GM21717 (cell line): ENCODE results near the gene FHL3.
A peak's percentile ranks its signal among the peaks of the same experiment; 100 is the strongest.
"Not testable (repeated sequence)": the region's sequence is repeated elsewhere in the genome, so short reads cannot be mapped to it uniquely, and the experiment has no call there.

Experiments
- ATAC-seq: cut with Tn5 transposase; IDR thresholded peaks from one replicate; pipeline ENCODE4 v1.9.1; 2021; ENCODE audit warnings: mild to moderate bottlenecking, moderate library complexity; ENCODE audit not compliant: unreplicated experiment

Gene FHL3

DNA sequence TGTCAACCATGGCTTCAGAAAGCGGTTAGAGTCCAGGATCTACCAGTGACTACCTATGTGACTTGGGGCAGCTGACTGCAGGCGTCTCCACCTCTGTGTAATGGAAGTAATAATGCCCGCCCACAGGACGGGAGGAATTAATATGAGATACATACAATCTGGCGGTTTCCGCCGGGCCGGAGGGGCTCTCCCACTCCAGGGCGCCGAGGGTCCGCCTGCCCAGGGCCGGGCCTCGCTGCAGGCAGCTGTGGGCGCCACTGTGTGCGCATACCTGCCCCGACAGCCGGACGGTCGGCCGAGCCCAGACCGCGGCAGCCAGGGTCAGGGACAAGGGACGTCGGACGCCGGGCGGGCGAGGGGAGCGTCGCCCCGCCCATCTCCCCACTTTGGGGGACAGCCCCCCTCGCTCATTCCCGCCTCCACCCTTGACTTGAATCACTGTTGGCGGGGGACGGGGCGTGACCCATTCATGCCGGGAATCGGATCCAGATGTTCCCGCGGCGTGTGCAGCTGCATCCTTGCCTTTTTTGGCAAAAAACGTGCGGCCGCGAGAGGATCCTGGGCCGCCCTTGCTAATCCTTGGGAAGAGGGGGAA lies 9.5 kb downstream of the FHL3 start:
- ATAC-seq = no peak

DNA sequence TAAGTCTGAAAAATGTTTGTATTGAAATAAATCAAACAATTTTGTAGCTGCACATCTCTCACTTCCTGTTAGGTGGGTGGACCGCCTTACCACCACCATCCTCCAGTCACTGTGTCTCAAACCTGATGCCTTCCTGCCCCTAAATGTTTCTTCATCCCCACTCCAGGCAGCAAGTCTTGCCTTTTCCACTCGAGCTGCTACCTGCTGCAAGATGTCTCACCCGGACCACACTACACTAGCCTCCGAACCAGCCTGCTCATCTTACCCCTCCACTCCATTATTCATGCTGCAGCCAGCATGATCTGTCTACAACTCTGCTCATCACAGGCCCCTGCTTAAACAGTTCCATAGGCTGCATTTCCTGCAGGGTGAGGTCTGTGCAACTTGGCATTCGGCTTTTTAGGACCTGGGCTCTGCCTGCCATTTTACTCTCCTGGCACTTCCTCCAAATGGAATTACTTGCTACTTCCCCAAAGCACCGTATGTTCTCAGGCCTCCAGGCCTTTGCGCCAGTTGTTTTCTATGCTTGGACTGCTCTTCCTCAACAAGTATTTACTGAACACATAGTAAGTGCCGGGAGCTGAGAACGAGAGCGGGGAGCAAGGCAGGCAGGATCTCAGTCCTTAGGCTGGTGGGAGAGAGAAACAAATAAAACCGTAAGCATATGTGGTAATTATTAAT lies 10.3 kb downstream of the FHL3 start:
- no peak for ATAC-seq

DNA sequence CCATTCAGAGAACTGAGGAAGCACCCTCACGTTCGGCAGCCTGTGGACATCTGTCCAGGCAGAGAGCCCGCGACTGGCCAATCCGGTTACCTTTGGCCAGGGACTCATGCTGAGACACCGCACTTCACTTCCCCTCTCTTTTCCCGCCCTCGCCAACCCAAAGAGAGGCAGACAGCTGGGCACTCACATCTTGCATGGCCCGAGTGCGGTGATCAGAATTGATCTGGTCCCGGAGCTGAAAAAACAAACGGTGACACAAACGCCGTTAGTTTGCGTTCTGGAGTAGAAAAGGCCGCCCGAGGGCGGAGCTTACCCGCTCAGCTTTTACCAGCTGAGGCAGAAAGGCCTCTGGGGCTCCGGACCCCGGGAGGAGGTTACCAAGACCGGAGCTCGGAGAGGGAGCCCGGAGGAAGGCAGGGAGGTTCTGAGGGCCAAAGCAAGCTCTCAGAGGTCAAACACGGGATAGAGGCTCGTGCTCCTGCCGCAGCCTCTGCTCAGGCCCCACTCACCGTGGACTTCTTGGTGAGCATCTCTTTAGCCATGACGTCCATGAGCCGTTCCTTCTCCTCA lies 15.9 kb downstream of the FHL3 start:
- peak; percentile 42 for ATAC-seq

DNA sequence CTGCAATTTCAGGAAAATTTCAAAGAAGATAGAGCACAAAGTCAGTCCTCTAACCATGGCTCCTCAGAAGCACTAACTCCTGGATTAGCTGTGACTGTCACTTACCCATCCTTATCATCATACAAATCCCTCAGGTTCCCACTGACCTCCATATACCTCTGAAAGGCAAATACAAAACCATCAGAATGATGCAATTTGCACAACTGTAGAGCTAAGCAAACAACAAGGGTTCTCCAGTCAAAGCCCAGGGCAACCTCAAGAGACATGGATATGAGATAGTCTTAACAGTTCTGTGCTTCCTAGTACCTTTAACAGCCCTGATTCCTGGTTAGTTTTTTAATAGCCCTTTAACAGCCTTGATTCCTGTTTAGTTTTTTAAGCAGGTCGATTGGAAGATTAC lies 17.6 kb downstream of the FHL3 start:
- ATAC-seq = no peak

DNA sequence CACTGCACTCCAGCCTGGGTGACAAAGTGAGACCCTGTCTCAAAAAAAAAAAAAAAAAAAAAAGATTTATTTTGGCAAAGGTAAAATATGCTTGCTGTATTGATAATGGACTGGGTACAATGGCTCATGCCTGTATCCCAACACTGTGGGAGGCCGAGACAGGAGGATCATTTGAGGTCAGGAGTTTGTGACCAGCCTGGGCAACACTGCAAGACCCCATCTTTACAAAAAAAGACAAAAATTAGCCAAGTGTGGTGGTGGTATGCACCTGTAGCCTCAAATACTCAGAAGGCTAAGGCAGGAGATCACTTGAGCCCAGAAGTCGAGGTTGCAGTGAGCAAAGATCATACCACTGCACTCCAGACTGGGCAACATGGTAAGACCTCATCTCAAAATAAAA lies 21.8 kb downstream of the FHL3 start:
- no peak for ATAC-seq

DNA sequence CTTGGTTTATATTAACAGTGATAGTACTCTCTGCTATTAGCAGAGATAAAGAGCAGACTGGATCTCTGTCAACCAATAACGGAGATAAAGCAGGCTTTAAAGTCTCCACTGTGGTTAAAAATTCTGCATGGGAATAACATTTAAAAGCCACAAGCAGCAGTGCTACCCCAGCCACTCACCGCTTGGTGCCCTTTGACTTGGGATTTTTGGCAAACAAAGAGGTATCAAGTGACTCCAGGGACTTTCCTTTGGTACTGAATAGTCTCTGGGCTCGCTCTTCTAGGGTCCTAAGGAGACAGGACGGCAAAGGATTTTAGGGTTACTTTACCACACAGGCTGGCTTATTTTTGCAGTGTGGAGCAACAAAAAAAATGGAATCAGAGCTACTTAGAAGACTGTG lies 26.8 kb downstream of the FHL3 start:
- ATAC-seq = no peak

DNA sequence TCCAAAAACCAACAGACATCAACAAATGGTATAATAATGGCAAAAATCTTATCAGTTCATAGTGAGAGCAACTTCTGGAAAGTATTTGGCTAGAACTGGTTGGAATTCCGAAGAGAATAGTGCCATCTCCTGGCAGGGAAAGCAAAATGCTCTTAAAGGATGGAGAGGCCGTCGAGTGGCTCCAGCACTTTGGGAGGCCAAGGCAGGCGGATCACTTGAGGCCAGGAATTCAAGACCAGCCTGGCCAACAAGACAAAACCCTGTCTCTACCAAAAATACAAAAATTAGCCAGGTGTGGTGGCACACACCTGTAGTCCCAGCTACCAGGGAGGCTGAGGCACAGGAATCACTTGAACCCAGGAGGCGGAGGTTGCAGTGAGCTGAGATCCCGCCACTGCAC lies 30.2 kb downstream of the FHL3 start:
- not testable (repeated sequence) for ATAC-seq

DNA sequence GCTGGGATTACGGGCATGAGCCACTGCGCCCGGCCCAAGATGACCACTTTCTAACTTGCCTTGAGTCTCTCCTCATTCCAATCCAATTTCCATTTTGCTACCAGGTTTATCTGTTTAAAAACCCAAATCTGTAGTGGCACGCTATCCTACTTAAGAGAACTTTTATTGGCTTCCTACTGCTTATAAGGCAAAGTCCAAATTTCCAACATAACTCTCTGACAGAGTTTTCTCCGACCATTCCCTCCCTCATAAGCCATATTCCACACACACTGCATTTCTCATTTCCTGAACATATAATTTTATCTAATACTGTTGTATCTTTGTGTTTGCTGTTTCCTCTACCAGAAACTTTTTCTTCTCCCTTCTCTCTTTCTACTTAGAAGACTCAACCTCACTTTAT lies 30.7 kb downstream of the FHL3 start:
- ATAC-seq = no peak

DNA sequence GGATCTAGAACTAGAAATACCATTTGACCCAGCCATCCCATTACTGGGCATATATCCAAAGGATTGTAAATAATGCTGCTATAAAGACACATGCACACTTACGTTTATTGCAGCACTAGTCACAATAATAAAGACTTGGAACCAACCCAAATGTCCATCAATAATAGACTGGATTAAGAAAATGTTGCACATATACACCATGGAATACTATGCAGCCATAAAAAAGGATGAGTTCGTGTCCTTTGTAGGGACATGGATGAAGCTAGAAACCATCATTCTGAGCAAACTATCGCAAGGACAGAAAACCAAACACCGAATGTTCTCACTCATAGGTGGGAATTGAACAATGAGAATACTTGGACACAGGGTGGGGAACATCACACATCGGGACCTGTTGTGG lies 31.6 kb downstream of the FHL3 start:
- not testable (repeated sequence) for ATAC-seq

DNA sequence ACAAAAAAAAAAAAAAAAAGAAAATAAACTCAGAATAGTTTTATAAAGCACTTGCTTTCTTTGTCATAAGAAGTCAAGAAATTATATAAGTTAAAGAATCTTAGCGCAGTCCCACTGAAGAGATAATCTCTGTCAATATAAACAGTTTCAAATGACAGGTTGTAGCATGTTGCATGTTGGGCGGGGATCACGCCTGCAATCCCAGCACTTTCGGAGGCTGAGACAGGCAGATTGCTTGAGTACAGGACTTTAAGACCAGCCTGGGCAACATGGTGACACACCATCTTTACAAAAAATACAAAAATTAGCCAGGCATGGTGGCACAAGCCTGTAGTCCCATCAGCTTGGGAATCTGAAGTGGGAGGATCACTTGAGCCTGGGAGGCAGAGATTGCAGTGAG lies 40.0 kb downstream of the FHL3 start:
- ATAC-seq = no peak

DNA sequence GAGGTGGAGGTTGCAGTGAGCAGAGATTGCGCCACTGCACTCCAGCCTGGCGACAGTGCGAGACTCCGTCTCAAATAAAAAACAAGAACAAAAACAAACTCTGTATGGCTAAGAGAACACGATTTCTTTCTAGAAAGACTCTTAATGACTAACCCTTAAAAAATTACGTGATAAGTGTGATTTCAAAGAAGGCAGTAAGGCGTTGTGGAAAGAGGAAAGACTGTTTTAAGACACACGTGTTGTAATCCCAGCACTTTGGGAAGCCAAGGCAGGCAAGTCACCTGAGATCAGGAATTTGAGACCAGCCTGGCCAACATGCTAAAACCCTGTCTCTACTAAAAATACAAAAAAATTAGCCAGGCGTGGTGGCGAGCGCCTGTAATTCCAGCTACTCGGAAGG lies 41.2 kb downstream of the FHL3 start:
- ATAC-seq = not testable (repeated sequence)

DNA sequence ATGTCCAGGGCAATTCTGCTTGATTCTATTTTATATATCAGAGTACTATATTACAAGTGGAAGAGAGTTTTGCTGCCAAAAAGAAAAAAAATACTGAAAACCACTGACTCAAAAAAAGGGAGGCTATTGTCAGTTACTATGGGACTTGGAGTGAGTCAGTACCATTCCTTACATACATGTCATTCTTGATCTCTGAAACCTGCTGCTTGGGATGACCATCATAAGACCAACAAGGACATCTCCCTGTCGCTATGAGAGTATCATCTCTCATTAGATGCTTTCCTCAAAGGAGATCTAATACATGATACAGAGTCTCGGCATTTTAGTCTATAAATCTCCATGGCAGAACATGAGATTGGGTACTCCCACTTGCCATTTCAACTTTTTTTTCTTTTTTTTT lies 46.6 kb downstream of the FHL3 start:
- ATAC-seq = no peak

DNA sequence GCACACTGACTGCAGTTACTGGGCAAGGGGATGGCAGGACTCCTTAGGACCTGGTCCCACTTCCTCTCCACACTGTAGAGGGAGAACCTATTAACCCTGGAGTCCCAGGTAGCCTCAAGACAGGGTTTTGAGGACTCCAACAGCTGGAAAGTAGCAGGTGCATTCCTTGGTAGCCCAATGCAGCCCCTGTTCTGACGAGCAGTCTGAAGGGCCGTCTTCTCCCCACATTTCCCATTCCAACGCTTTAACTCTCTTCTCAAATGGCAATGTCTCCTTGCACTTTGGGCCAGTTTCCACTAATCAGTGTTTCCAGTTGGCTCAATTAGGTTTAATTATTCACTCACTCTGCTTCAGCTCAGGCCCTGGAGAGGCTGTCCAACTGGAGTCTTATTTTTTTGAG lies 49.6 kb downstream of the FHL3 start:
- no peak for ATAC-seq

DNA sequence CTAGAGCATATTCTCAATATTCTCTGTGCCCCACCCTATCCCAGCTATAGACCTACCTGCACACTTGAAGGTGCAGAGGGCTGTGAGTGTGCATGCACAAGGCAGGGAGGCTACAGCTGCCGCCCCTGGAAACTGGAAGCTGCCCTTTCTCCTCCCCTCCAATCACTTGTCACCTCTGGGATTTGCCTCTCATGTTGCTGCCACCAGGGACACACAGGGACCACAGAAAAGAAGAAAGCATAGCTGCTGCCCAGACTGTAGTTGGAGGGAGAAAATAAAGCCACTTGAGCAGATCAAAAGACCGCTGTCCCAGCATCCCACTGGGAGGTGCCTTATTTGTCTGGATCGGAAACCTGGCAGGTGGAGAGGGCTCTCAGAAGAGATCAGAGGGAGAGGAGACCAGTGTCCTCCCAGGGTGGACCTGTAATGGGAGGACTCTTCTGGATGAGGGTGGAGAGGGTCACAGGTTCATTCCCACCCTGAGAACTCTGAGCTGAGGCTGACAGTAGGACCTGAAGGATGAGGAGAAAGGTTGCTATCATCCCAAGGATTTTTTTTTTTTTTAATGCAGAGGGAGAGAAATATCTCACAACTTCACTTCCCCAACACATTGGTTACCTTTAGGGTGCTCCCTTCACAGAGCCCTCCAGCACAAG lies 50.9 kb downstream of the FHL3 start:
- ATAC-seq = no peak

DNA sequence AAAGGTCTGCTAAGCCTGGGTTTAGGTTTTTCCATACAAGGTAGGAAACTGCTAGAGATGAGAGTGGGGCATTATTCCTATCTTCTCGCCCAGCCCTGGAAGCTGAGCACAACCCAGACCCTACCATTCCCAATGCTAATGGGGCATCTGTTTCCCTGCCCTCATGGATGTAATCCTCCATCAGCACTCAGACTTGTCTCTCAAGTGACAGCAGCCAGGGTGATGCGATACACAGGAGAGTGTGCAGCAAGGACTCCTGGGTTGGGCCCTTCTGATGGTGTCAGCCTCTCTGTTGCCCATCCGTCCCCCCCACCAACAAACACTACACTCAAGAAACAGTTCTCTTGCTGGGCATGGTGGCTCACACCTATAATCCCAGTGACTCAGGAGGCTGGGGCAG lies 52.6 kb downstream of the FHL3 start:
- no peak for ATAC-seq

DNA sequence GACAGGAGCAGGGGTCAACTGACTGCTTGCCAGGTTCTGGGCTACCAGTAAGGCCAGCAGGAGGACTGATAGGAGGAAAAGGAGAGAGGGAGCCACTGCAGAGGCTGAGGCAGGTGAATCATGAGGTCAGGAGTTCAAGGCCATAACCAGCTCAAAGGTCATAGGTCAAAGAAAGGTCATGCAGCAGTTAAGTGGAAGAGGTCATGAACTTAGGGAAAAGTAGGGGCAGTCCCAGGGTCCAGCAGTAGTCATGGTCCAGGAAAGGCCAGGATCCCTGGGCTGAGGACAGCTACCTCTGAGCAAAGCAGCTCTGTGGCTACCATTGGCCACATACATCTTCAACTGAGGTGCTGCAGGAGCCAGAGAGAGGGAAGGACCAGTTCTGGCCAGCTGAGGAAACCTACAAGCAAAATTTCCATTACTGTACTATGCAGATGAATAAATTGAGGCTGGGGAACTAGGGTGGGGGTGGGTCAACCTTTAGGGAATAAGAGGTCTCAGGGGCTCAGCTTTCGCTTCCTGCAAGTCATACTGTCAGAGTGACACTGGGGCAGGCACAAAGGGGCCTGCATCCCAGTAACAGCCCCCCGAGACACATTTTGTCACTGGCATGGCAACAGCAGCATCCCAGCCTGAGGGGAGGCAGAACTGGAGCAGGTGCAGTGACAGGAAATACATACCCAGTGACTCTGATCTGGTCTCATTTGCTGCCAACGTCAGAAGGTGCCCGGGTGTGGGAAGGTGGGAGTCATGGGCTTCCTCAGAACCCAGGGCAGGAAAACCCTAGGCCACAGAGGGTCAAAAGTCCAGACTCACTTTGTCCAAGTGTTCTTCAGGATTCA lies 53.3 kb downstream of the FHL3 start:
- no peak for ATAC-seq

DNA sequence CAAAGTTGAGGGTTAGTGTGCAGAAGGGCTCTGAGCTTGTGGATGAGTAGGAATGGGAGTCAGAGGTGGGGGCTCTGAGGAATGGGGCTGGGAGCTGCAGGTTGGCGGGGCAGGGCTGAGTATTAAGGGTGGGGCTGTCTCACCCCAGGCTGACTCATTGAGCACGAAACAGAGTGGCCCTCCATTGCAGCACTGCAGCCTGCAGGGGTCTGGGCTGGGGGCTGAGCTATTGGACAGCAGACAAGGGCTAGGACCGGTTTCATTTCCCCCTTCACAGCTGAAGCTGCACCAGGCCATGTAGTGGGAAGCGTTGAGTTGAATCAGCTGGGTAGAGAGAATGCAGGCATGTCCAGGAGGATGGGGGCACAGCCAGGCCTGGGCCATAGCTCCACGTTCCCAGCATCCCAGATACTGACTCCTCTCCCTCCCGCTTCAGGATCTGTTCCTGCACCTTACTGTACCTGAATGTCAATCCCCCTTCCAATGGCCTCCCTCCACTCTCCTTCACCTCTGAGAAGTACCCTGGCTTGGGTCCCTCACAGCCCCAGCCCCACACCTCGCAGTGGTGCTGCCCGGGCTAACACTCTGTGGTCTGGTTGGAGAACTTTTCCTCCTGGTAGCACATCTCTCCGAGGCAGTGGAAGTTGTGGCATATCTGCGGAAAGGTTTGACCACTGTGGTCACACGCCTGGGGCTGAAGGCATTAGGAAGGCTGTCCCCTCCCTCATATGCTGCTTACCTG lies 54.1 kb downstream of the FHL3 start:
- ATAC-seq = no peak

DNA sequence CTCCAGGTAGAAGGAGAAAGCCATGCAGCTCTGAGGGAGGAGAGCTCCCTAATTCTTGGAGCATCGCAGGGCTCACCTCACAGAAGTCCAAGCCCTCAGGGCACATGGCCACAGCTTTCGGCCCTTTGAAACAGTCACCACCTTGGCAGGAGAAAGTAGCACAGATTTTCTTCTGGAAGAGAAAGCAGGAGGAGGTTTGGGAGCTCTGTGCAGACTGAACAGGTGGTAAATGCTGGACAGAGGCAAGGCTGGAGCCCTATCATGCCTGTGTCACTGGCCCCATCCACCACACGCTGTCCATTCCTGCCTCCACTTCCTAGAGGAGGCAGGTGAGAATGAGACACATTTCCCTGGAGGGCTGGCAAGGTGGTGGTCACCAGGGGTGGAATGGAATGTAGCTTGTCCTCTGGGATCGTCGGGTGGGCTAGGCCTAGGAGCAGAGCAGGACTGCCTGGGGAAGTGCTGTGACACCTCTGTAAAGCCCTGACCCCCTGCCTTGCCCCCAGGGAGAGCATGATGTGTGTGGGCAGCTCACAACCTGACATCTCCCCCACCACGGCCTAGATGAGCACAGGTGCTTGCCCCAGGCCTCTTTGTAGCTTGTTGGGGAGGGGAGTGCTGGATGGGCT lies 55.7 kb downstream of the FHL3 start:
- ATAC-seq = no peak

DNA sequence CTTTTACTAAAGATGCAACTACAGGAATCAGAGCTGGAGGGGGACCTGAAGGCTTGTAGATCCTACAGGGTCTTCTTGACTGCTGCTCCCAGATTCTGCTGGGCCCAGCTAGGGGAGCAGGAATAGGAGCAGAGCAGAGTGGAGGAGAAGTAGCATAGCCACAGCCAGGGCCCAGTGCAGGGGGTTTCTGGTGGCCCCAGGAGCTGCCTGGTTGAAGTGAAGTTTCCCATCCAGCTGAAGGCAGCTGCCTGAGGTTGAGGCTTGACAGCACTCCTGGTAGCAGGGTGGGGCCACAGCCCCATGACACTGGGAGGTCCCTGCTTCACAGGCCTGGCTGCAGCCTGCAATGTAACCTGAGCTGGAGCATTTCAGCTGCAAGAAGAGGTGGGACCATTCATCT lies 56.5 kb downstream of the FHL3 start:
- no peak for ATAC-seq

DNA sequence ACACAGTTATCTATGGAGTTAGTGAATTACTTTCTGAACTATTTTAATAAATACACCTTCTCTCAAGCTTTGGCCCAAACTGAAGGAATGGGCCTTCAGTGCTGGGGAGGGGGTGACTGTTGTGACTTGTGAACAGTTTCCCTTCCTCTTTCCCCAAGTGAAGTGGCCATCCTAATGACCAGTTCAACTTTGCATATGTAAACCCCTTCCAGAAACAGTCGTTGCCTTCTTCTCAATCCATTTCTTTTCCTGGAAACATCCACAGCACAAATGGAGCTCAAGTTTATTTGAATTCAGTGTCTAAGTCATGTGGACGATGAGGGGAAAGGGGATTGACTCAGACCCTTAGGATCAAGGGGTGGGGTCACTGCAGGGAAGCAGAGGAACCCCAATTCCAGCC lies 57.1 kb downstream of the FHL3 start:
- no peak for ATAC-seq
